ENCODE results near the gene BRPF1.
"Not testable (repeated sequence)": the region's sequence is repeated elsewhere in the genome, so short reads cannot be mapped to it uniquely, and the experiment has no call there.

The BRPF1 gene

DNA sequence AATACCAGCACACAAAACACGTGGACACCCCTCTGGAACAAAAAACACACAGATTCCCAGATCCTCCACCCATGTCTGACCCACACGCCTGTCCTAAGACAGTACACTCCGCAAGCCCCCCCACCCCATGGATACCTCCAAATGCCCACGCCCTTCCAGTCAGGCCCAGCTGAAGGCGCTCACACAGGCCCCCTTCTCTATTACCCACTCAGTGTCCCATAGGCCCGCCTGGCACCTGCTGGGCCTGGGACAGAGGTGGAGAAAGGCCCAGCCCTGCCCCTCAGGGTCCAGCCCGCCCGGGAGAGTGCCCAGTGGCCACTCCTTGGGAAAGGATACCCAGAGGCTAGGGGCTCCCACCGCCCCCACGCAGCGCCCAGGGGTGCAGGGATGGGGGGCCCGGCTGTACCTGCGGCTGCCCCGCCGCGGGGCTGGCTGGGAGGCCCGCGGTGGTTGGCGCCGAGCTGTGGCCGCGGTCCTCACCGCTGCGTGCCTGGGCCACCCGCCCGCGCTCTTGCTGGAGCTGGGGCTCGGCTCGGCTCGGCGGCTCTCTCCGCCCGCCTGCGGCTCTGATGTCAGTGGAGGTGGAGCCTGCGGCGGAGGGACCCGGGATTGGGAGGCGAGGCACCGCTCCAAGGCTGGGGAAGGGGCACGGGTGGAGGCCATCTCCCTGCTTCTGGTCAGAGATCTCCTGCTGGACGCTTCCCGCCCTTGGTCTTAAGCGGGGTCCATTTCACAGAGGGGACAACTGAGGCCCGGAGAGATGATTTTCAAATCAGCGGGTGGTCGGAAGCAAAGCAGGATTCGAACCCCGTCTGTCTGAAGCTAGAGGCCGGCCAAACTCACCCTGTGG, 38.1 kb downstream of the BRPF1 start, which contains the start of gene CAMK1:
TSS of gene CAMK1 (minus strand) at position 522 of the 850 bp plus-strand sequence. CDS start 2,198 bp downstream, outside the sequence.
- DNase-seq (ENCODE audit: low spot score) = peak; percentile 60

- DNase-seq (ENCODE audit: low spot score) = peak; percentile 62
Observed at GRCh38 chr3:9770276-9770812, 38.8 kb downstream of the BRPF1 start.

DNA sequence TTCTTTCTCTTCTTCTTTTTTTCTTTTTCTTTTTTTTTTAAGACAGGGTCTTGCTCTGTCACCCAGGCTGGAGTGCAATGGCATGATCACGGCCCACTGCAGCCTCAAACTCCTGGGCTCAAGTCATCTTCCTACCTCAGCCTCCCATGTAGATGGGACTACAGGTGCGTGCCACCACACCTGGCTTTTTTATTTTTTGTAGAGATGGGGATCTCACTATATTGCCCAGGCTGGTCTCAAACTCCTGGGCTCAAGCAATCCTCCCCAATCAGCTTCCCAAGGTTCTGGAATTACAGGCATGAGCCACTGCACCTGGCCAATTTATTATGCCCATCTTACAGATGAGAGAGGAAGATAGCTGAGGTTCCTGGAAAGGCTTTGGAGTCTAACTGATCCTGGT, 39.5 kb downstream of the BRPF1 start:
- DNase-seq (ENCODE audit: low spot score) = not testable (repeated sequence)

GRCh38 chr3:9776896-9777693, 45.6 kb downstream of the BRPF1 start:
- no peak for DNase-seq (ENCODE audit: low spot score)

- DNase-seq (ENCODE audit: low spot score) = no peak
Observed at GRCh38 chr3:9777694-9778021, 46.1 kb downstream of the BRPF1 start.

DNA sequence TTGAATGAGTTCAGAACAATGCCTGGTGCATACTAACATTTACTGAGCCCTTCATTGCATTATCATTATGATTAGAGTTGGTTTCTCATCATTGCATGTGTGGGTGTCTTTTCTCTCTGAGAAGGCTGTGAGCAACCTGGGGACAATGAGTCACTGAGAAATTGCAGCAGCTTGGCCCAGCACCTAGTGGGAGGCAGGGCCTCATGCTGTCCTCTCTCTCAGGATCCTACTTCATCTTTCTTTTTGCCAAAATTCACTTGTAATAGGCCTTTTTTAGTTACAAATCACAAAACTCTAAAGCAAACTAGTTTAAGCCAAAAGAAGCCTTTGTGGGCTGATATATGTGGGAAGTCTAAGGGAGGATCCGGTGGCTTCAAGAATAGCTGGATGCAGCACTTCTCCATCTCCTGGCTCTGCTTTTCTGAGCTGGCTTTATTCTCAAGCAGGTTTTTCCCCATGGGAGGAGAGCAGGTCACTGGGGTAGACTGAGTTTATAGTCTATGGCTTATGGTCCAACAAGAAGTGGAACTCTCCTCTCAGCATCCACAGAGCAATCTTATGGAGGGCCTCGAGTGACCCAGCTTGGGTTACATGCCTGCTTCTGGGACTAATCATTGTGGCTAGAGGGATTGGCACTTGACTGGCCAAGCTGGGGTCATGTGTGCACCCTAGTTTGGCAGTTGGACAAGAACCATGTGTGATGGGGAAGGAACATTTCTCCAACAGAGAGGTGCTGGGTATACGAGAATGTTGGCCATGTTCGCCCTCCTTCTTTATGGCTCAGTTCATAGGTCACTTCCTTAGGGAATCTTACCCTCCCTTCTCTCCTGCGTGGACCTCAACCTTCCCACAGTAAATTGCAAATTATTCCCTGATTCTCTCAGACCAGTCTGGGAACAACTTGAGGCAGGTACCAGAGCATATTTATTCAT, 46.9 kb downstream of the BRPF1 start:
- DNase-seq (ENCODE audit: low spot score) = no peak

GRCh38 chr3:9779075-9779593, 47.6 kb downstream of the BRPF1 start:
- no peak for DNase-seq (ENCODE audit: low spot score)

GRCh38 chr3:9779721-9780457, 48.4 kb downstream of the BRPF1 start:
- peak; percentile 62 for DNase-seq (ENCODE audit: low spot score)

DNA sequence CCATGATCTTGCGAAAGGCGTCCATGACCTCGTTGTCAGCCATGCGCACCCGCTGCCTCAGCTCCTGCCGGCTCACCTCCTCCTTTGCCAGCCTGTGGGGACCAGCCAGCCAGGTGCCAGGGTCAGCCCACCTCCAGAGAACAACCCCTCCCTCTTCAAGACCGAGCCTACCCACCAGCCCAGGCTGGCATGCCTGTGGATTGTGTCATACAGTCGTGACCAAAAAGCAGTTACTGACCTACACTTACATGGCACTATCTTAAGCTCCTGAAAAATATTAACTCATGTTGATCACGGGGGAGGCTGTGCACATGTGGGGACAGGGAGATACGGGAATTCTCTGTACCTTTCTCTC, 48.9 kb downstream of the BRPF1 start:
- no peak for DNase-seq (ENCODE audit: low spot score)

DNA sequence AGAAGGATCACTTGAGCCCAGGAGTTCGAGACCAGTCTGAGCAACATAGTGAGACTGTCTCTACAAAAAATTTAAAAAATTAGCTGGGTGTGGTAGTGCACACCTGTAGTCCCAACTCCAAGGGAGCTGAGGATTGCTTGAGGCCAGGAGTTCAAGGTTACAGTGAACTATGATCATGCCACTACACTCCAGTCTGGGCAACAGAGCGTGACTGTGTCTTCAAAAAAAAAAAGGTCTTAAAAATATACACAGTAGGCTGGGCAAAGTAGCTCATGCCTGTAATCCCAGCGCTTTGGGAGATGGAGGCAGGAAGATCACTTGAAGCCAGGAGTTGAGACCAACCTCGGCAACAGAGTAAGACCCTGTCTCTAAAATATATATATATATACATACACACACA, 49.4 kb downstream of the BRPF1 start:
- DNase-seq (ENCODE audit: low spot score) = no peak

DNA sequence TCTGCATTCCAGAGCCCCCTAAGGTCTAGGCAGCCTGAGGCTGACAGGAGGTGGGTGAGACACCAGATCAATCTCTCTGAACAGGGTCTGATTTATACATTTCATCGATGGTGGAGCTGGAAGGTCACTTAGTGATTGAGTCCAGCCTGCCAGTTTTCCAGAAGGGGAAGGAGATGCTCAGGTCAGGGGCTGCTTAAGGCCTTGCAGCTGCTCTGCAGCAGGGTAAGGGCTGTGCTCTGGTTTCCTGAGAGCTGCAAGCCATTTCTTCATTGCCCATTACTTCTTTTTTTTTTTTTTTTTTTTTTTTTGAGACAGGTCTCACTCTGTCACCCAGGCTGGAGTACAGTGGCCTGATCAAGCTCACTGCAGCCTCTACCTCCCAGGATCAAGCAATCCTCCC, 50.0 kb downstream of the BRPF1 start:
- DNase-seq (ENCODE audit: low spot score) = no peak

DNA sequence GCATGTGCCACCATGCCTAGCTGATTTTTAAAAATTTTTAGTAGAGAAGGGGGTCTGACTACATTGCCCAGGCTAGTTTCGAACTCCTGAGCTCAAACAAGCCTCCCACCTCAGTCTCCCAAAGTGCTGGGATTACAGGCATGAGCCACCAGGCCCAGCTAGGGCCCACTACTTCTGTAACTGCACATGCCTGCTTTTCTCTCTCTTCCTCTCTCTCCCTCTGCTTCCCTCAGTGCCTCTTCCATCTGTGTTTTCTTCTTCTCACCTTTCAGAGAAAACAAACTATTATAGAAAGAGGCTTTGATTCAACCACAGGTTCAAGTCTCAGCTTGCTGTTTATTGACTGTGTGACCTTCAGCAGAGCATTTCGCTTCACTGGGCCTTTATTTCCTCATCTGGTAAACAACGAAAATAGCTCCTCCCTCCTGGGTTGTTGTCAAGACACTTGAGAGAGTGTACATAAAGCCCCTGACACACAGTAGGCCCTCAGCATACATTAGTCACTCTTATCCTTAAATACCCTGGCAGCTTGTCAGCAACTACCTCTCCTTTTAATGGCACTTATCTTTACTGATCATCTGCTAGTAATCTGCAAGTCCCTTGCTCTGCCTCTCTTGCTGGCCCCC, 50.6 kb downstream of the BRPF1 start:
- no peak for DNase-seq (ENCODE audit: low spot score)

- no peak for DNase-seq (ENCODE audit: low spot score)
Observed at GRCh38 chr3:9782770-9783169, 51.2 kb downstream of the BRPF1 start.

DNA sequence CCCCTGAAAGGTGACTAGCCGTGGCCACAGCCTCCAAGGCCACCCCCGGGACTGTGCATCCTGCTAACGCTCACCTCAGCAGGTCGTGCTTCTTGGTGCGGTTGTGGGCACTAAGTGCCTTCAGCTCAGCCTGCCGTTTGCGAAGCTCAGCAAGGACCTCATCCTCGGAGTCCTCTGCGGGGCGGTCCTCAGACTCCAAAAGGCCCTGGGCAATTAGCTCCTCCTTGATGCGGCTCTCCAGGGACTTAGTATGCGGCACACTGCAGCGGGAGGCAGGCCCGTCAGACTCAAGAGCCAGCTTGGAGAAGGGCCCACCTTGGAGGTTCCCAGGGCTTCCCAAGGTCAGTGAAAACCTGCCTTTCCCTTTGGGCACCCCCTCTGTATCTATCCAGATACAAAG, 52.4 kb downstream of the BRPF1 start:
- DNase-seq (ENCODE audit: low spot score) = peak; percentile 37

GRCh38 chr3:9784965-9785364, 53.4 kb downstream of the BRPF1 start:
- DNase-seq (ENCODE audit: low spot score) = no peak

GRCh38 chr3:9785602-9786001, 54.1 kb downstream of the BRPF1 start:
- no peak for DNase-seq (ENCODE audit: low spot score)

- no peak for DNase-seq (ENCODE audit: low spot score)
Observed at GRCh38 chr3:9786209-9786739, 54.7 kb downstream of the BRPF1 start.

- DNase-seq (ENCODE audit: low spot score) = no peak
Observed at GRCh38 chr3:9786825-9787669, 55.5 kb downstream of the BRPF1 start.

- no peak for DNase-seq (ENCODE audit: low spot score)
Observed at GRCh38 chr3:9787714-9788113, 56.2 kb downstream of the BRPF1 start.

Data from globus pallidus (tissue), 1 donor.